ENCODE results near the gene DHRSX.

- TF ChIP-seq CTCF (conservative IDR thresholded peaks at IDR 0.05 in 1 of 2, IDR thresholded peaks at IDR 0.05 in 1 of 2; ENCODE audit: low read depth in 1 of 2, low read length in 2 of 2) (no peak), EZH2 (IDR thresholded peaks at IDR 0.05; ENCODE audit: low read length, missing control alignments) (no peak)
Observed at GRCh38 chrX:2376166-2376565, 124.6 kb downstream of the DHRSX start.
